Activated T-cell treated with anti-CD3 and anti-CD28 coated beads for 24 hours (primary cell): ENCODE results near the gene ART5.
"Not testable (repeated sequence)": the region's sequence is repeated elsewhere in the genome, so short reads cannot be mapped to it uniquely, and the experiment has no call there.

Source experiments
- DNase-seq: peaks from one replicate; pipeline ENCODE4 v3.0.0-alpha.2; 2020; ENCODE audit warnings: low read depth

Gene ART5

DNA sequence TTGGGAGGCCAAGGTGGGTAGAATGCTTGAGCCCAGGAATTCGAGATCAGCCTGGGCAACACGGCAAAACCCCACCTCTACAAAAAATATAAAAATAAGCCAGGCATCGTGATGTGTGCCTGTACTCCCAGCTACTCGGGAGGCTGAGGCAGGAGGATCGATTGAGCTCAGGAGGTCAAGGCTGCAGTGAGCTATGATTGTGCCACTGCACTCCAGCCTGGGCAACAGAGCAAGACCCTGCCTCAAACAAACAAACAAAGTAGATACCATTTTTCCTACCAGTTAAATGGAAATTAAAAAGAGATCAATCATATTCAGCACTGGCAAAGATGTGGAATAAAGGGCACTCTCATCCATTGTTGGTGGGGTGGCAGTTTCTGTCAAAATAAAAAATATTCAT is 15.5 kb upstream of the ART5 start:
- DNase-seq = not testable (repeated sequence)

DNA sequence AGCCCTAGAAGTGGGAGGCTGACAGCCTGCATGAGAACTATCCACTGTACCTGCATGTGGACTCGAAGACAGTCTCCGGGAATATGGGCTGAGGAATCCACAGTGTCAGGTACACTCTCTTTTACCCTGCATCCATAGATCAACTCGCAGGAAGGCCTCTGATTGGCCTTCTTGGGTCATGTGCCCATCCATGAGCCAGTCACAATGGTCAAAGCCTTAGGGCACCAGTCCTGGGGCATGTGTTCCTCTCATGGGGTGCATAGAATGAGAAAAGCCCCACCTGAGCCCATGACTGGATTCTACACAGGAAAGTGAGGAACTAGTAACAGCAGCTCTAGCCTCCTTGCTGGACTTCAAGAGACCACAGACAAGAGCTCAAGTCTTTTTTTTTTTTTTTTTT is 13.8 kb upstream of the ART5 start:
- DNase-seq = no peak

DNA sequence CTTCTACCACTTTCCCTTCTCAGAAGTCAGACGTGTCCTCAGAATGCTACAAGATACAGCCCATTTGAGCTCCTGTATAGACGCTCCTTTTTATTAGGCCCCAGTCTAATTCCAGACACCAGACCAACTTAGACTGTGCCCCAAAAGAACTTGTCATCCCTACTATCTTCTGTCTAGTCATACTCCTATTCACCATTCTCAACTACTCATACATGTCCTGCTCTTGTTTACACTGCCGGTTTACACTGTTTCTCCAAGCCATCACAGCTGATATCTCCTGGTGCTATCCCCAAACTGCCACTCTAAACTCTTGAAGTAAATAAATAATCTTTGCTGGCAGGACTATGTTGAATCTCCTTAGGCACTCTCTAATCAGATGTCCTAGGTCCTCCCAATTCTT is 10.7 kb upstream of the ART5 start:
- DNase-seq = not testable (repeated sequence)

DNA sequence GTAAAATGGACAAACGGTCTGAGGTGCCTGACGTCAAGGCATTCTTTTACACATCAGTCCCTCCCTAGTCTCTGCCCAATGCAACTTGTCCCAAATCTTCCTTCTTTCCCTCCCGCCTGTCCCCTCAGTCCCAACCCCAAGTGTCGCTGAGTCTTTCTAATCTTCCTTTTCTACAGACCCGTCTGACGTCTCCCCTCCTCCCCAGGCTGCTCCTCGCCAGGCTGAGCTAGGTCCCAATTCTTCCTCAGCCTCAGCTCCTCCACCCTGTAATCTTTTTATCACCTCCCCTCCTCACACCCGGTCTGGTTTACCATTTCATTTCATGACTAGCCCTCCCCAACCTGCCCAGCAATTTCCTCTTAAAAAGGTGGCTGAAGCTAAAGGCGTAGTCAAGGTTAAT is 7.6 kb upstream of the ART5 start:
- not testable (repeated sequence) for DNase-seq

DNA sequence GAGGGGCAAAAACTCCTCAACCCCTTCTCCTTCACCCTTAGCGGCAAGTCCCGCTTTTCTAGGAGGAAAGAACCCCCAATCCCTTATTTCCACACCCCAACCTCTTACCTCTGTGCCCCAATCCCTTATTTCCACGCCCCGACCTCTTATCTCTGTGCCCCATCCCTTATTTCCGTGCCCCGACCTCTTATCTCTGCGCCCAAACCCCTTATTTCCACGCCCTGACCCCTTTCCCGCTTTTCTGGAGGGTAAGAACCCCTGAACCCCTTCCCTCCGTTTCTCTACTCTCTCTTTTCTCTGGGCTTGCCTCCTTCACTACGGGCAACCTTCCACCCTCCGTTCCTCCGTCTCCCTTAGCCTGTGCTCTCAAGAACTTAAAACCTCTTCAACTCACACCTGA is 7.1 kb upstream of the ART5 start:
- DNase-seq = not testable (repeated sequence)

DNA sequence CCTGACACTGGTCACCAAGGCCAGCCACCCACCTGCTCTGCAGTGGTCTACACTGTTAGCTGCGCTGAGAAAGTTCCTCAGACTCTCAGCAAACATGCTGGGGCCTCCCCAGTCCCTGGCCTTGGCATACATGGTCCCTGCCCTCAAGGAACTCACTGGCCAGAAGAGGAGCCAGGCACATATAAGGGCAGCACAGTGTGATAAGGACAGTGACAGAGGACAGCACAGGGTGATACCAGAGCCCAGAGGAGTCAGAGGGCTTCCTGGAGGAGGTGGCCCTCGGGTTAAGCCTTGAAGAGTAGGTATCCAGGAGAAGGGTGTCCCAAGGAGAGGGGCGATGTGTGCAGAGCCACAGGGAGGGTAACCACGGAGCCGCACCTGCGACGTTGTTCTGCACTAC is 3.8 kb upstream of the ART5 start:
- no peak for DNase-seq

DNA sequence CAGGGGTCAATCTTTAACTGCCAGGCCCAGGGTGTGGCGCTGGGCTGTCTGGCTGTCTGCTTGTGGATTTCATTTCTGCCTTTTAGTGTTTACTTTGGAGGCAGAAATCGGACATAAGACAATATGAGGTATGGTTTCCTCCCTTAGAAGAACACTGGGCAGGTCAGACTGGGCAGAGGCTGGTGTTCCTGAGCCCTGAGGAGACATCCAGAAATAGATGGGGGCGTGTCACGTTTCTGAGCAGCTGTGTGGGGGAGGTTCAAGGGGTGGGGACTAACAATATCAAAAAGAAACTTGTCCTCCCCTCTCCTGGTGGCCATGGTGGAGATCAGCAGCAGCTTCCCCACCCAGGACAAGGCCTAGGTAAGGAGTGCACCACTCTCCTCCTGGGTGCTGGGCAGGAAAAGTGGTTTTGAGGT is 3.0 kb upstream of the ART5 start, which contains the start of gene ART1:
TSS of gene ART1 (plus strand) at position 312 of the 419 bp plus-strand sequence. CDS start 14,086 bp downstream, outside the sequence.
- no peak for DNase-seq

DNA sequence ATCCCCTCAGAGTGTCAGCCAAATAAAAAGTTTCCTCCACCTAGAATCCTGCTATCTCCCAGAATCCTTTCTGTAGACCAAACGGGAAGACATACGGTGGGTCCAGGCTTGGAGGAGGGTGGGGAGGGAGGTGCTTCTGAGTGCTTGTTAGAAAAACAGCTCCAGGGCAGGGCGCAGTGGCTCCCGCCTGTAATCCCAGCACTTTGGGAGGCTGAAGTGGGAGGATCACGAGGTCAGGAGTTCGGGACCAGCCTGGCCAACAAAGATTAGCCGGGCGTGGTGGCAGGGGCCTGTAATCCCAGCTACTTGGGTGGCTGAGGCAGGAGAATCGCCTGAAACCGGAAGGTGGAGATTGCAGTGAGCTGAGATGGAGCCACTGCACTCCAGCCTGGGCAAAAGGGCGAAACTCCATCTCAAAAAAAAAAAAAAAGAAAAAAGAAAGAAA is 1.3 kb upstream of the ART5 start:
- DNase-seq = not testable (repeated sequence)

DNA sequence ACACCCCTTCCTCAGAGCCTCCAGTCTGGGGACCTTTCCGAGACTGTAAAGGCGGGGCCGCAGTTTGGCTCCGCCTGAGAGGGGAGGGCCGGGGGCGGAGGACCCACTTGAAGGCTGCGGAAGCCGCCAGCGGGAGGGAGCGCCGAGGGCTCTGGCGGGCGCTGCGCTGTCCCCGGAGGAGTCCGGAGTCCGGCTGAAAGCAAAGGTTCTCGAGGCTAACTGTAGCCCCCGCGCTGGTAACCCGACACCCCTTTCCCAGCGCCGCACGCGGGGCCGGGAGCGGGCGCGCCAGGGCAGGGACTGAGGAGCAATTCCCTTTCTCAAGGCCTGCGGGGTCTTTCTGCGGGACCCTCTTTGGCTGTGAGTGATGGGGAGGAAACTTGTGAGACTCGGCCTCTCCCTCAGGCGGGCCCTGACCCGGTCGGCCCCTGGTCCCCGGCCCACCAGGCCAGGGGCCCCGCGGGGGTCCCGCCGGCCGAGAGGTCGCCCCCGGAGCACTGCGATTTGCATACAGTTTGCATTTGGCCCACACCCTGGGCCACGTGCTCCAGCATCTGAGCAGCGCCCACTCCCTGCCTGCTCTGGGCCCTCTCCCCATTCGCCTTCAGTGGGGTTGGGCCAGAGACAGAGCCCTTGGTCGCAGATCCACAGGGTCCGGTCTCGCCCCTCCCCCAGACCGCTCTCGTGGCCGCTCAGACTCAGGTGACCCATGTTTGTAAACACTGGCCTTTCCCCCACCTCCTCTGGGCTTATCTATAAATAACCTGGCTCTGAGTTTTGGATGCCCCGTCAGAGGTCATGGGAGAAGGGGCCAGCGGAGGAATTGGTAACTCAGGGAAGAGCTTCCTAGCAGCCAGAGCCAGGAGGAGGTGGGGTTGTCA is 519 bp upstream of the ART5 start:
- peak; percentile 38 for DNase-seq

DNA sequence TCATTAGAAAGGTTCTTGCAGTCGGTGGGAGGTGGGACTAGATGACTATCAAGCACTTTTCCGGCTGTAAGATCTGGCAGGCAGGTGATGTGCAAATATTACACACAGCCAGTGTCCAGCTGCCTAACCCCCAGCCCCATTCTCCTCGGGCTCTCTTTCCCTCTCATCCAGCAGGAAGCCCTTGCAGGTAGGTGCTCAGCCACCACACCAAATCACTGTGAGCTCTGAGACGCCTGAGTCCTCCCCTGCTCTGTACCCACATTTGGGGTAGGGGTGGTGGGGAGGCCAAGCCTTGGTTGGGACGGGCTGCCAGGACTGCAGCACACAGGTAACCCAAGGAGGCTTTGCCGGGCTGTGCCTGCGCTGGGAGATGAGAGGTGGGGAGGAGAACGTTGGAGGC is 601 bp downstream of the ART5 start:
- no peak for DNase-seq

DNA sequence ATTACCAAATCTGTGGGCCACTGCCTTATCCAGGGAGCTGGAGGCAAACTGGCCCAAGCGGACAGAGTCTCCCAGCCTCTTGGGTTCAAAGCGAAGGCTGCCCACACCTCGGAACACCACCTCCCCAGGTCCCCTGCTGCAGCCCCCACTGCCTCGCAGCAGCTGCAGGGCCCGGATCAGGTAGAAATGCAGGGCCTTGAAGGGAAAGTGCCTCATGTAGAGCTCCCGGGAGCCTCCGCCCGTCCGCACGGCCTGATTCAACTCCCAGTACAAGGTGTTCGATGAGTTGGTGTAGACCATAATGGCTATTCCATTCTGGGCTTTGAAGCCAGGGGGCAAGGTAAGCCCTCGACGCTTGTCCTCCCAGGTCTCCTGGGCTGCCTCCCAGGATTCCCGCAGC is 2.0 kb downstream of the ART5 start:
- no peak for DNase-seq

DNA sequence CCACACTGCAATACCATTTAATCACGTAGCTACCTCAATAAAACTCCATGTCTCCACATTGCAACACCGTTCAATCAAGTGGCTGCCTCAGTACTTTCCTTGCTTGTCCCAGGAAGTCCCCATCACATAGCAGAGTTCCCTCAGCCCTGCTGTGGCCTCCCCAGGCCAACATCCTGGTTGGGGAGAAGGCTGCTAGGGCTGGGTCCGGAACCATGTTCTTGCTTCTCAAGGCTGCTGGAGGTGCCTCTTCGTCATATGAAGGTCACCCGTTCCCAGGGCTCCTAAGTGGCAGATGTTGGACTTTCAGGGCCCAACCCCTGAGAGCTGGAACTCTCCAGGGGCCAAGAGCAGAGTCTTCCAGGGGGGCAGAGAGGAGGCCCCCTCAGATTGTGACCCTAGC is 3.3 kb downstream of the ART5 start:
- no peak for DNase-seq

DNA sequence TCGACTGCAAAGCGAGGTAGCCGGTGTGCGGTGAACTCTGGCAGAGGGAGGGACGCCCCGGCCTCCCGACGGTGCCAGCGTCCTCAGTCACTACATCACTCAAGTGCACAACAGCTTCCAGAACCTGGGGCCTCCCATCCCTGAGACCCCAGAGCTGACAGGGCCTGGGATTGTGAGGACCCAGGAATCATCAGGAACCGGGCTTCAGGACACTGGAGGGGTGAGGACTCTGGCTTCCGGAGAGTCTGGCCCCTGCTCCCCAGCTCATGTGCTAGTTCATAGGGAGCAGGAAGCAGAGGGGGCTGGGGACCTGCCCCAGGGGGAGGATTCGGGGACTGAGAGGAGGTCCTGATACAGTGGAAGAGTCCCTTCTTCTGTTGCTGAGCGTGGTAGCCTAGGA is 4.6 kb downstream of the ART5 start:
- no peak for DNase-seq

DNA sequence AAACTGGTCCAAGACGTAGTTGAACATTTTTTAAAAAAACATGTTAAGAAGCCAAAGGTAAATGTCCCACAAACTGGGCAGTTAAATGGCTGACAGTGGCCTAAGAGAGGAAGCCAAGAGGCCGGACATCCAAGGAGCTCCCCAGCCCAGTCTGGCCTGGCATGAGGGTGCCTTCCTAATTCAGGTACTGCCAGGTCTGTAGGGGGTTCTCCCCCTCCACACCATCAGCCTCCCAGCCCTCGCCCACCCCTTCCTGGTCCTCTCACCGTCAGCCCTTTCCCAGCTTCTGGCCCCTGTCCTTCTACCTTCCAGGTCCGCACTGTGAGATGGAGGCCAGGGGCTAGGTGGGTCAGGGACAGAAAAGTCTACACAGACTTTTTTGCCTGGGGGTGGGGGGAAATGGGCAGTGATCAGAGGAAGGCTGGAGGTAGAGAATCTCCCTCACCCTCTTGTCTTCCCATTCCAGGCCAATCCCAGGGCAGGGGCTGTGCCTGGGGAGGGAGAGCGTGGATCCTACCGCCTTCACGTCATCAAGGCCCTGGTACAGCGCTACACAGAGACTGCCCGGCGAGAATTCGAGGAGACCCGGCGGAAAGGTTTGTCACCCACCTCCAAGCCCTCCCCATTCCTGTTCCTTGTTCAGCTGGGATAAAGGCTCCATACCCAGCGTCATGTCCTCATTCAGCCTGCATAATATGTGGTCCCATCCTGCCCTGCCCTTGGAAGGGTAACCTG is 6.0 kb downstream of the ART5 start:
- DNase-seq = no peak

DNA sequence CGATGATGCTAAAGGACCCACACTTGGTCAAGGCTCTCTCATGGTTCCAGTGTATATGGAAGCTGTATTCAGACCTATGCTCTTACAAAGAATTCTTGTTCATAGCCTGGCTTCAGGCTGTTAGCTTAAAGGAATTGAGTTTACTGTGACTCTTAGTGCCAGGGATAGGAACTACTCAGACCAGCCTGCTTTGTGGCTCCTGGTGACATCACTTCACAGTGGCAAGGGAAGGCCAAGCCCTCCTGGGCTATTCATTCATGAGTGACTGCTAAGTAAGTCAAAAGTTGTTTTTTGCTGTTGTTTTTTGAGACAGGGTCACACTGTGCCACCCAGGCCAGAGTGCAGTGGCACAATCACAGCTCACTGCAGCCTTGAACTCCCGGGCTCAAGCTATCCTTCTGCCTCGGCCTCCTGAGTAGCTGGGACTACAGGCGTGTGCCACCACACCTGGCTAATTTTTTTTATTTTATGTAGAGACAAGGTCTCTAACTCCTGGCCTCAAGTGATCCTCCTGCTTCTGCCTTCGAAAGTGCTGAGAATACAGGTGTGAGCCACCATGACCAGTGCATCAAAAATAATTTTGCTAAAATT is 9.6 kb downstream of the ART5 start:
- DNase-seq = no peak

DNA sequence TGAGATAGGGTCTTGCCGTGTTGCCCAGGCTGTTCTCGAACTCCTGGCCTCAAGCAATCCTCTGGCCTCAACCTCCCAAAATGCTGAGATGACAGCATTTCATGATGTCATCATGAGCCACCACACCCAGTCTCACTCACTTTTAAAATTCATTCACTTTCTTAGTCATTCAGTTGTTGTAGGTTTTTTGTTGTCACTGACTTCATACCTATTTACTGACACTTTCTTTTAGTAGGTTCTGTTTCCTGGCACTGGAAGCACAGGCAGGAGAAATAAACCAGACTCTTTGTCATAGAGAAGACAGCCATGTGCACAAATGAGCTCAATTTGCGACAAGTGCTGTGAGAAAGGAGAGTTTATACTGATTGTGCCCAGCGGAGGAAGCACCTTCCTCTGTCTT is 10.5 kb downstream of the ART5 start:
- DNase-seq = no peak

DNA sequence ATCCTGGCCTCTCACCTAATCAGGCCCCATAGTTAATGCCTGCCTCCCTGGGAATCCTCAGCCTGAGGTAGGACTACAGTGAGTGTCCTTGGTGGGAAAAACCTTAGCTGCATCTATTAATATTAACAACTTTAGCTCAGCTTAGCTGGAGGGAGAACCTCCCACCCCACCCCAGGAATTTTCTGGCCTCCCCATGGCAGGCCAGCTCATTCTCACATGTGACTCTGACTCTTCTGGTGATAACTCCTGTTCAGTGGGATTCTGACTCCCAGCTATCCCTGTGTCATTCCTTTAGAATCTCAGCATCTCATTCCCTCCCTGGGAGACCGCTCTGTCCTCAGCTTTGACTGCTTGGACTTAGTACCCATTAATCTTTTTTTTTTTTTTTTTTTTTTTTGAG is 14.5 kb downstream of the ART5 start:
- no peak for DNase-seq

DNA sequence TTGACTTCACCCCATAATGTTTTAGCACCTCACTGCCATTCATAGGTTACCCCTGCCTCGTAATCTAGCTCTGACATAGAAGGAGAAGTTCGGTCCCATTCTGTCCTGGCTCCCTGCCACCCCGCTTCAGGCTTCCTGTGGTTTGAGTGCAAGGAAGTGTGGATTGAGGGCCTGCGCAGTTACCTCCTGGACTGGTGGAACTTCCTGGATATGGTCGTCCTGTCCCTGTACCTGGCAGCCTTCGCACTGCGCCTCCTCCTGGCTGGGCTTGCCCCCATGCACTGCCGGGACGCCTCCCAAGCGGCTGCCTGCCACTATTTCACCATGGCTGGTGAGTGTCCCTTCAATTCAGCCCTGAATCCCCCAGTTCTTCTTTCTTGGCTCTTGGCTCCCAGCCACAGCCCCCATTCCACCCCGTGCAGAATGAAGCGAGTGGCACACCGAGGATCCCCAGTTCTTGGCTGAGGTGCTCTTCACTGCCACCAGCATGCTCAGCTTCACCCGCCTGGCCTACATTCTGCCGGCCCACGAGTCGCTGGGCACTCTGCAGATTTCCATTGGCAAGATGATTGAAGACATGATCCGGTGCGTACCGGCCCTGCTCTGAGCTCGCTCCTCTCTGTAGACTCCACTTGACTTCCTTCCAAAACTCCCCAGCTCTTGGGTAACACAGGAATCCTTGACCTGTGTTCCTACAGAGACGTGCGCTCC is 15.4 kb downstream of the ART5 start:
- no peak for DNase-seq

DNA sequence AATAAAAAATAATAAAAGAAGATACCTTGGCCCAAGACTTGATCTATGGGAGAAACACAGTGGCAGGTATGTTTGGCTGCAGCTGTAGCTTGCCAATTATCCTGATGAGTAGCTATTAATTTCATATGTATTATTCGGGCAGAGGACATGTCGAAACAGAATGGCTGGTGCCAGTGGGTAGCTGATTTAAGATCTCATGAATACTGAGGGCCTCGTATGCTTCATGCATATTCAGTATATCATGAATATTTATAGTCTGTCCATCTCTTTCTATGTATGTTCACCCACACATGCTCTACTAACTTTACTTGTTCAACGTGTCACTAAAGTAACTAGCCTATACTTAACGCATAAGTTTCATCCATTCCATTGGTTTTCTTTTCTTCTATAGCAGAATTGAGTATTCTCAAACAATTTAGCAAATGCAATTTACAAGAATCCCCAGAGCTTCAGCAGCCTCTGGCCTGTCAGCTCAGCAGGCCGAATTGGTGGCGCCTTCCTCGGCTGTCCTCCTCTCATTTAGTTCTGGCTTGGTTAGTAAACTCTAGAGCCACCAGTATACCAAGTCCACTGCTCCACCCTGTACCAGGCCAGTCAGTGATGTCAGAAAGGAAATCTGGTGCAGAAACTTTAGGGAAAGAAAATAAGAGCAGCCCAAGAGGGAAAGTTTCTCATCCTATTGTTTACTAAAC is 17.9 kb downstream of the ART5 start:
- DNase-seq = no peak

DNA sequence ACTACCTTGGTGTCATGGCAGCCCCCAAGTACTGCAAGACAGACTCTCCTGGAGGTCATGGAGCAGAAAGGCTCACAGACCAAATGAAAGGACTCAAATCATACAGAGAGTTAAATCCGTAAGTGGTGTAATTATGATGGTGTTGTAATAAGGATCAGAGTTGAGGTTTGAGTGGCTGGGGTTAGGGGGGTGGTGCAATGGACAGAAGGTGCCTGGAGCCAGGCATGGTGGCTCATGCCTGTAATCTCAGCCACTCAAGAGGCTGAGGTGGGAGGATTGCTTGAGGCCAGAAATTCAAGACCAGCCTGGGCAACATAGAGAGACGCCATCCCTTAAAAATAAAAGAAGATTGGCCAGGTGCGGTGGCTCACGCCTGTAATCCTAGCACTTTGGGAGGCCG is 18.7 kb downstream of the ART5 start:
- DNase-seq = no peak

DNA sequence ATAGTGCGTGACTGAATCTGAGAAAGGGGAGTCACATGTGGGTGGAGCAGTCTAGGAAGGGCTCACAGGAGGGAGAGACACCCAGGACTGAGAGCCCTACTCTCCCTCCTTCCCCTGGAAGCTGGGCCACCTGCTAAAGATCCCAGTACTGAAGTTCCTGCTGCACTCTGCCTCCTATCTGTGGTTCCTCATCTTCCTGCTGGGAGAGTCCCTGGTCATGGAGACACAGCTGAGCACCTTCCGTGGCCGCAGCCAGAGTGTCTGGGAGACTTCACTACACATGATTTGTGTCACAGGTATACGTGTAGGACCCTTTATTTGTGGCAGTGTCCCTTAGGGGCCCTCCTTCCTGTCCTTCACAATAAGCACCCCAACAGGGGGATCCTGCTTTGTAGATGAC is 19.3 kb downstream of the ART5 start:
- DNase-seq = no peak

DNA sequence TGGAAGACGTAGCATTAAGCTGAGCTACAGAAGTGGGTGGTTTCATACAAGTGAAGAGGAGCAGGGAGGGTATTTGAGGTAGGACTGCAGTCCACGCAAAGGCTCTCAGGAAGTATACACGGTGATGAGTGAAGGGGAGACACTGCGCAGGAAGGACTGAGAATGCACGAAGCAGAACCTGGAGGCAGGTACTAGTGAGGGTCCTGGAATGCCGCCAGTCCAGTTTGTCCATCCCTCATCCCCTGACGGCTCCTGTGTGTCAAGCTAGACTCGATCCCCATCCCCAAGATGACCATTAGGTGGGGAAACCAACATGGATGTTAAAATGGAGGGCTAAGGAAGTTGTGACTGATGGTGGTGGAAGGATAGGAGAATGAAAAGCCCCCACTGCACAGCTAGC is 23.8 kb downstream of the ART5 start:
- DNase-seq = no peak
